Glutamatergic neuron (in vitro differentiated cells): Measurements from ENCODE around the gene LMF1. TPM values are rescaled to one million over a fixed set of nuclear protein-coding genes. Genes with fewer than 3 reads are reported as not detected.

Source experiments
- DNase-seq: peaks from one replicate; pipeline ENCODE4 v3.0.0; 2022
- H3K27ac Mint-ChIP-seq: one replicate; pipeline ENCODE4 v1.8.0; 2020; ENCODE audit warnings: mild to moderate bottlenecking, mixed read lengths, inconsistent platforms; ENCODE audit not compliant: unreplicated experiment
- H3K27me3 Mint-ChIP-seq: one replicate; pipeline ENCODE4 v1.8.0; 2020; ENCODE audit warnings: mild to moderate bottlenecking, moderate library complexity, mixed read lengths, inconsistent platforms; ENCODE audit not compliant: unreplicated experiment
- H3K36me3 Mint-ChIP-seq: one replicate; pipeline ENCODE4 v1.8.0; 2020; ENCODE audit warnings: mild to moderate bottlenecking, mixed read lengths, inconsistent platforms; ENCODE audit not compliant: unreplicated experiment
- H3K4me1 Mint-ChIP-seq: one replicate; pipeline ENCODE4 v1.8.0; 2020; ENCODE audit warnings: mild to moderate bottlenecking, low read depth, mixed read lengths, inconsistent platforms; ENCODE audit not compliant: unreplicated experiment
- H3K4me3 Mint-ChIP-seq: one replicate; pipeline ENCODE4 v1.8.0; 2020; ENCODE audit warnings: mild to moderate bottlenecking, mixed read lengths, inconsistent platforms; ENCODE audit not compliant: unreplicated experiment
- H3K9me3 Mint-ChIP-seq: one replicate; pipeline ENCODE4 v1.8.0; 2020; ENCODE audit warnings: mild to moderate bottlenecking, moderate library complexity, mixed read lengths, inconsistent platforms; ENCODE audit not compliant: unreplicated experiment
- CTCF ChIP-seq: fragments of 200-600 bp; sonication (generic); IDR thresholded peaks from one replicate; pipeline ENCODE4 v1.5.0; 2021; ENCODE audit not compliant: partially characterized antibody, unreplicated experiment
- total RNA-seq: library from RNA; stranded (reverse); fragmentation: NEBNext Ultra II Directional; extraction: Animal tissue kit (Norgen Biotek cat#: 25700); gene quantifications from one replicate; pipeline ENCODE4 v1.2.1, GENCODE V29; 2021; ENCODE audit not compliant: unreplicated experiment

LMF1 gene
- total RNA-seq, 1 donor from 2014 or later: 17.4 TPM

- H3K4me3 Mint-ChIP-seq: peak overlapping the region; percentile 81
- H3K9me3 Mint-ChIP-seq: peaks cover 15% of the 10 kb centered on the region
- no peak for TF ChIP-seq CTCF
- no peak for DNase-seq
- peak overlapping the region; percentile 89 for H3K27ac Mint-ChIP-seq
- peaks cover 18% of the 10 kb centered on the region for H3K27me3 Mint-ChIP-seq
- H3K36me3 Mint-ChIP-seq: no peaks in the 10 kb centered on the region
- H3K4me1 Mint-ChIP-seq: peaks cover 28% of the 10 kb centered on the region
Observed at GRCh38 chr16:978403-978802, 7.6 kb upstream of the LMF1 start.

DNA sequence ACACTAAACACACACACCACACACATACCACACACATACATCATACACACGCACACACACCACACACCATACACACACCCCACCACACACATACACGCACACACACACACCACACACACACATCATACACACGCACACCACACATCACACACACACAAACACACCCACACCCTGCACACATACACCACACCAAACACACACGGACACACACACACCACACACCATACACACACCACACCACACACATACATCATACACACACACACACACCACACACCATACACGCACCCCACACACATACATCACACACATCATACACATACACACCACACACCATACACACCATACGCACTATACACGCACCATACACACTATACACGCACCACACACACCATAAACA lies 7.1 kb upstream of the LMF1 start:
- H3K9me3 Mint-ChIP-seq: peaks cover 15% of the 10 kb centered on the region
- peaks cover 20% of the 10 kb centered on the region for H3K27me3 Mint-ChIP-seq
- H3K4me3 Mint-ChIP-seq: peak overlapping the region; percentile 81
- H3K4me1 Mint-ChIP-seq: peaks cover 28% of the 10 kb centered on the region
- TF ChIP-seq CTCF: no peak
- H3K36me3 Mint-ChIP-seq: no peaks in the 10 kb centered on the region
- no peak for DNase-seq
- peak overlapping the region; percentile 89 for H3K27ac Mint-ChIP-seq

DNA sequence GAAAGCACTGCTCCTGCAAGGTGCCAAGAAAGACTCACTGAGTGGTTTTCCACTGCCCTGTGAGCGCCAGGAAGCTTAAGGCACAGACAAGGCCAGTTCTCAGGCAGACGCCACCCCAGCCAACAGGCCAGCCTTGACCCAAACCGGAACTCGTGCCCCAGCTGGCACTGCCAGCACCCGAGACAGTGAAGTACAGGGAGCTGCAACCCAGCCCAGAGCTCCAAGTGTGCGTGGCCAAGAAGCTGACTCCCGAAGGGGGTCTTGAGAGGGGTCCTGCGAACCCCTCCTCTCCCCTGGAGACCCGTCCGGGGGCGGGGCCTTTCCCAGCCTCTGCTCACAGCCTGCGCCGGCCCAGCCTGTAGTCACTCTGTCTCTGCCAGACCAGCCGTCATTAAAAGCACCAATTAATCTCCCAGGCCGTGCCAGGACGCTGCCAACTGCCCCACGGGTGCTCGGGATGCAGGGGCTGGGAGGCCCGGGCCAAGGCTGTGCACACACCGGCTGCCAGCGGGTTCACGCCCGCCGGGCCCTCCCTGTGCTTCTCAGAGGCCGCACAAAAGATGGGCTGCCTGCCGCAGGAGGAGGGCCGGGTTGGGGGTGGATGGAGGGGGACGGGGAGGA lies 6.4 kb upstream of the LMF1 start:
- TF ChIP-seq CTCF: no peak
- Mint-ChIP-seq H3K4me3 (peak overlapping the region; percentile 64), H3K9me3 (peaks cover 15% of the 10 kb centered on the region), H3K27me3 (peaks cover 20% of the 10 kb centered on the region), H3K4me1 (peaks cover 27% of the 10 kb centered on the region), H3K36me3 (no peaks in the 10 kb centered on the region), H3K27ac (peak overlapping the region; percentile 92)
- DNase-seq: peak; percentile 67

GRCh38 chr16:976389-976931 lies 5.7 kb upstream of the LMF1 start:
- Mint-ChIP-seq H3K27ac (peak overlapping the region; percentile 92), H3K36me3 (peaks cover 6% of the 10 kb centered on the region), H3K9me3 (peaks cover 20% of the 10 kb centered on the region), H3K4me1 (peaks cover 27% of the 10 kb centered on the region), H3K27me3 (peaks cover 22% of the 10 kb centered on the region), H3K4me3 (peak overlapping the region; percentile 52)
- DNase-seq: peak; percentile 74
- TF ChIP-seq CTCF: no peak

- peak overlapping the region; percentile 46 for H3K4me3 Mint-ChIP-seq
- H3K4me1 Mint-ChIP-seq: peaks cover 27% of the 10 kb centered on the region
- peaks cover 19% of the 10 kb centered on the region for H3K9me3 Mint-ChIP-seq
- TF ChIP-seq CTCF: no peak
- H3K36me3 Mint-ChIP-seq: peaks cover 6% of the 10 kb centered on the region
- DNase-seq: no peak
- no peak overlapping the region for H3K27ac Mint-ChIP-seq
- peaks cover 20% of the 10 kb centered on the region for H3K27me3 Mint-ChIP-seq
Observed at GRCh38 chr16:975291-975690, 4.5 kb upstream of the LMF1 start.
